ENCODE data around the gene PLXNA1. TPM values are rescaled to one million over a fixed set of nuclear protein-coding genes. Genes with fewer than 3 reads are reported as not detected.

PLXNA1 gene
- total RNA-seq, 3 donors from 2014 or later, result 11.8 to 19.3 (median 12.7) TPM

DNA sequence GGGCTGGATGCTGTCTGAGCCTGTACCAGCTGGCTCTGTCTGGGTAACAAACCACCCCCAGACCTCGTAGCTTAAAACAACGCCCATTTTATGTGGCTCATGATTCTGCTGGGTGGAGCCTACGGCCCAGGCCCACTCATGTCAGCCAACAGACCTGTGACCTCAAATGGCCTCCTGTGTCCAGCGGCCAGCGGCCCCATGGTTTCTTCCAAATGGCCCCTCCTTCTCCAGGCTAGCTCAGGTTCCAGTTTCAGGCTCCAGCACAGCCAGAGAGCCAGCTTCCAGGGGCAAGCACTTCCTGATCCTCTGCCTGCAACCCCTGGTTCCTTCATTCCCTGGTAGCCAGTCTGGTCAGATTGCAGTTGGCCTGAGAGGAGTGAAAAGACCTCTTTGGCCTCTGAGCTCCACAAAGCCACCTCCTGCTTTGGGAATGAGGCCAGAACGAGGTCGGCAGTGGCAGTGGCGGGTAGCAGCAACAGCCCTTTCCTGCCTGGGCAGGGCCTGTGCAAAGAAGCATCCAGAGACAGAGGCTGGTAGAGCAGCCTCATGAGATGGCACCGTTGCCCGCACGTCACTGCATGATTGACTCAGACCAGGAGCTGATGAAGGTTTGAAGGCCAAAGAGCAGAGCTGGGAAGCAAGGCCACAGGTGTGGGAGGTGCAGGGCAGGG lies 21.0 kb upstream of the PLXNA1 start:
- peak in 1 of 3 donors; percentile 28 for DNase-seq
- intact Hi-C loops (cut with DNase I, micrococcal nuclease), result no loop called here
- Histone ChIP-seq H3K36me3 (ENCODE audit: low read depth) (no peaks in the 10 kb centered on the region), H3K4me1 (ENCODE audit: low read depth) (no peaks in the 10 kb centered on the region), H3K4me3 (no peak overlapping the region), H3K9me3 (no peaks in the 10 kb centered on the region)
- TF ChIP-seq, protein P1, sequence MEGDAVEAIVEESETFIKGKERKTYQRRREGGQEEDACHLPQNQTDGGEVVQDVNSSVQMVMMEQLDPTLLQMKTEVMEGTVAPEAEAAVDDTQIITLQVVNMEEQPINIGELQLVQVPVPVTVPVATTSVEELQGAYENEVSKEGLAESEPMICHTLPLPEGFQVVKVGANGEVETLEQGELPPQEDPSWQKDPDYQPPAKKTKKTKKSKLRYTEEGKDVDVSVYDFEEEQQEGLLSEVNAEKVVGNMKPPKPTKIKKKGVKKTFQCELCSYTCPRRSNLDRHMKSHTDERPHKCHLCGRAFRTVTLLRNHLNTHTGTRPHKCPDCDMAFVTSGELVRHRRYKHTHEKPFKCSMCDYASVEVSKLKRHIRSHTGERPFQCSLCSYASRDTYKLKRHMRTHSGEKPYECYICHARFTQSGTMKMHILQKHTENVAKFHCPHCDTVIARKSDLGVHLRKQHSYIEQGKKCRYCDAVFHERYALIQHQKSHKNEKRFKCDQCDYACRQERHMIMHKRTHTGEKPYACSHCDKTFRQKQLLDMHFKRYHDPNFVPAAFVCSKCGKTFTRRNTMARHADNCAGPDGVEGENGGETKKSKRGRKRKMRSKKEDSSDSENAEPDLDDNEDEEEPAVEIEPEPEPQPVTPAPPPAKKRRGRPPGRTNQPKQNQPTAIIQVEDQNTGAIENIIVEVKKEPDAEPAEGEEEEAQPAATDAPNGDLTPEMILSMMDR (IDR thresholded peaks at IDR 0.05), result no peak
- no peak for ATAC-seq

- H3K9me3 ChIP-seq, result no peaks in the 10 kb centered on the region
- TF ChIP-seq, protein P1 (IDR thresholded peaks at IDR 0.05), result no peak
- DNase-seq, result no peak
- no peaks in the 10 kb centered on the region for H3K4me1 ChIP-seq (ENCODE audit: low read depth)
- no peaks in the 10 kb centered on the region for H3K36me3 ChIP-seq (ENCODE audit: low read depth)
- ATAC-seq, result no peak
- H3K4me3 ChIP-seq, result no peak overlapping the region
- intact Hi-C loops (cut with DNase I, micrococcal nuclease), result no loop called here
Observed at GRCh38 chr3:126962756-126963155, 20.2 kb upstream of the PLXNA1 start.

GRCh38 chr3:126963261-126964190 lies 19.4 kb upstream of the PLXNA1 start:
- Histone ChIP-seq H3K4me3 (no peak overlapping the region), H3K4me1 (ENCODE audit: low read depth) (no peaks in the 10 kb centered on the region), H3K9me3 (no peaks in the 10 kb centered on the region), H3K36me3 (ENCODE audit: low read depth) (no peaks in the 10 kb centered on the region)
- DNase-seq (peak in 1 of 3 donors; percentile 5), ATAC-seq (no peak)
- intact Hi-C loops (cut with DNase I, micrococcal nuclease), result no loop called here
- TF ChIP-seq, protein P1 (IDR thresholded peaks at IDR 0.05), result no peak

DNA sequence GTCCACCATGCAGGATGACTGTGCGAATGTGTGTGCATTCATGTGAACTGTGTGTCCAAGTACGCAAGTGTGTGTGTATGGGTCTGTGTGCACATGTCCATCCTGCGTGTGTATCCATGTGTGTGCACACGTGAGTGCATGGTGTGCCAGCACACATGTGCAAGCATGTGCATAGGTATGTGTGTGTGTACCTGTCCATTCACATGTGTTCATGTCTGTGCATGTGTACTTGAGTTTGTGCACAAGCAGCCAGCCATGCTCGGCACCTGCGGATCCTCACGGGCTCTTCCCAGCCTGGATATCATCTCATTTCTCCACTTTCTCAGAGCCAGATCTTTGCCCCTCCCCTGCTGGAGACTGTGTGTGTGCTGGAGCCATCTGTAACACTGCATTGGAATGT lies 18.7 kb upstream of the PLXNA1 start:
- peak in 1 of 3 donors; percentile 8 for DNase-seq
- intact Hi-C loops (cut with DNase I, micrococcal nuclease), result no loop called here
- TF ChIP-seq, protein P1 (IDR thresholded peaks at IDR 0.05), result no peak
- no peaks in the 10 kb centered on the region for H3K4me1 ChIP-seq (ENCODE audit: low read depth)
- ATAC-seq, result no peak
- H3K36me3 ChIP-seq (ENCODE audit: low read depth), result no peaks in the 10 kb centered on the region
- H3K4me3 ChIP-seq, result no peak overlapping the region
- H3K9me3 ChIP-seq, result no peaks in the 10 kb centered on the region

GRCh38 chr3:126964950-126965349 lies 18.0 kb upstream of the PLXNA1 start:
- Histone ChIP-seq H3K4me3 (no peak overlapping the region), H3K9me3 (no peaks in the 10 kb centered on the region), H3K36me3 (ENCODE audit: low read depth) (no peaks in the 10 kb centered on the region), H3K4me1 (ENCODE audit: low read depth) (no peaks in the 10 kb centered on the region)
- intact Hi-C loops (cut with DNase I, micrococcal nuclease), result no loop called here
- ATAC-seq (no peak), DNase-seq (peak in 1 of 3 donors; percentile 10)
- TF ChIP-seq, protein P1 (IDR thresholded peaks at IDR 0.05), result no peak
